ENCODE data around the gene RASGRP1. TPM values are rescaled to one million over a fixed set of nuclear protein-coding genes. Genes with fewer than 3 reads are reported as not detected.

The RASGRP1 gene
- total RNA-seq, 2 donors from 2014 or later, result 7.0 to 8.8 TPM

DNA sequence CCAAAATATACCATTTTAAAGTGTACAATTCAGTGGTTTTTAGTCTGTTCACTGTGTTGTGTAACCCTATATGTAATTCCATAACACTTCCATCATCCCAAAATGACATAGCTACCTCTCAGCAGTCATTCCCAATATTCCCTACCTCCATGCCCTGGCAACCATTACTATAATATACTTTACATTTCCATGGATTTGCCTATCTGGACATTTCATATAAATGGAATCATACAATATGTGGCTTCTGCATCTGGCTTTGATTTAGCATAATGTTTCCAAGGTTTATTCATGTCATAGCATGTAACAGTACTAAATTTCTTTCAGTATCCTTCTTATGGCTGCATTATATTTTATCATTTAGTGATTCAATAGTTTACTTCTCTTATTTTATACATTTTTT is 85.3 kb downstream of the RASGRP1 start:
- H3K4me1 Mint-ChIP-seq, result no peaks in the 10 kb centered on the region
- H3K27ac Mint-ChIP-seq, result no peak overlapping the region
- peaks cover 41% of the 10 kb centered on the region for H3K36me3 Mint-ChIP-seq (ENCODE audit: low read depth)
- Histone ChIP-seq H3K27me3 (ENCODE audit: control insufficient read depth, insufficient read depth, low read length, poor library complexity, severe bottlenecking) (no peaks in the 10 kb centered on the region), H3K36me3 (ENCODE audit: control insufficient read depth, insufficient read depth, low read length) (peaks cover 64% of the 10 kb centered on the region), H3K9ac (ENCODE audit: extremely low read depth, low read length, poor library complexity, severe bottlenecking) (no peak overlapping the region), H3K4me3 (ENCODE audit: low read length) (no peak overlapping the region), H3K27ac (ENCODE audit: low read depth, low read length) (no peak overlapping the region), H3K4me1 (ENCODE audit: control insufficient read depth, insufficient read depth, low read length) (no peaks in the 10 kb centered on the region), H3K9me3 (ENCODE audit: control insufficient read depth, low read length) (no peaks in the 10 kb centered on the region)
- H3K9me3 Mint-ChIP-seq, result no peaks in the 10 kb centered on the region
- DNase-seq, result no peak
- TF ChIP-seq, protein P1, sequence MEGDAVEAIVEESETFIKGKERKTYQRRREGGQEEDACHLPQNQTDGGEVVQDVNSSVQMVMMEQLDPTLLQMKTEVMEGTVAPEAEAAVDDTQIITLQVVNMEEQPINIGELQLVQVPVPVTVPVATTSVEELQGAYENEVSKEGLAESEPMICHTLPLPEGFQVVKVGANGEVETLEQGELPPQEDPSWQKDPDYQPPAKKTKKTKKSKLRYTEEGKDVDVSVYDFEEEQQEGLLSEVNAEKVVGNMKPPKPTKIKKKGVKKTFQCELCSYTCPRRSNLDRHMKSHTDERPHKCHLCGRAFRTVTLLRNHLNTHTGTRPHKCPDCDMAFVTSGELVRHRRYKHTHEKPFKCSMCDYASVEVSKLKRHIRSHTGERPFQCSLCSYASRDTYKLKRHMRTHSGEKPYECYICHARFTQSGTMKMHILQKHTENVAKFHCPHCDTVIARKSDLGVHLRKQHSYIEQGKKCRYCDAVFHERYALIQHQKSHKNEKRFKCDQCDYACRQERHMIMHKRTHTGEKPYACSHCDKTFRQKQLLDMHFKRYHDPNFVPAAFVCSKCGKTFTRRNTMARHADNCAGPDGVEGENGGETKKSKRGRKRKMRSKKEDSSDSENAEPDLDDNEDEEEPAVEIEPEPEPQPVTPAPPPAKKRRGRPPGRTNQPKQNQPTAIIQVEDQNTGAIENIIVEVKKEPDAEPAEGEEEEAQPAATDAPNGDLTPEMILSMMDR (conservative IDR thresholded peaks at IDR 0.05), result no peak
- no peaks in the 10 kb centered on the region for H3K27me3 Mint-ChIP-seq (ENCODE audit: insufficient read depth)
- no peak overlapping the region for H3K4me3 Mint-ChIP-seq

DNA sequence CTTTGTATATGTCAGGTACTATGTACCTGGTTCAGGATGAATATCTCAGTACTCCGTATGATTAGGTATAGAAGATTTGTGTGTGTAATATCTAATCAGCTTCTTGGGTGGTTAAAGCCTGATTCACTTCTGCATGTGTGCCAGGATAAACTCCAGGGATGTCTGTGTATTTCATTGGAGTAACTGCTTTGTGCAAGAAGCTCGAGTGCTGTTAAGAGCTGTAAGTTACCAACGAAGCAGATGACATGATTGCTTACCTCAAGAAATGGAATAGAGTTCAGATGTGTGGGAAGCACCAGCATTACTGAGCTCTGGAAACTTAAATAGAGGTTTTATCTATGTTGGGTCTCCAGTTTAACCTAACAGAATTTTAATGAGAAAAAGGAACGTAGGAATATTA is 87.0 kb downstream of the RASGRP1 start:
- TF ChIP-seq, protein P1 (conservative IDR thresholded peaks at IDR 0.05), result no peak
- H3K4me3 ChIP-seq (ENCODE audit: low read length), result no peak overlapping the region
- WGBS, 2 experiments (ENCODE audit: insufficient coverage in 1 of 2, insufficient read length in 1 of 2), result 90 to 97% methylated on average over 4 of the region's 4 CpGs

DNA sequence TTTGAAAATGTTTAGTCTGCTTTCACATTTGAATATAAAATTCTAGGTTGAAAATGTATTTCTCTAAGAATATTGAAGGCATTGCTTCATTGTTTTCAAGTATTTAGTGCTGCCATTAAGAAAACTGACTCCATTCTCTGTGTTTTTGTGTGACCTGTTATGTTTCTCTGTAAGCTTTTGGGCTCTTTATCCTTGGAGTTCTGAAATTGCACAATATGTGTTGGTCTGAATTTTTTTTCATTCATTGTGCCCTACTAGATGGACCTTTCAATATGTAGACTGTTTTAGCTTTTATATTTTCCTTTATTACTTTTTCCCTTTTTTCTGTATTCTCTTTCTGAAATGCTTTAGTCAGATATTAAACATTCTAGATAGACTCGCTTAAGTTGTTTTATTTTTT is 88.5 kb downstream of the RASGRP1 start:
- 100% methylated on average over 1 of the region's 1 CpG; no CpG with 5 or more reads in 1 of the 2 experiments for WGBS, 2 experiments (ENCODE audit: insufficient coverage in 1 of 2, insufficient read length in 1 of 2)
- Mint-ChIP-seq H3K4me3 (no peak overlapping the region), H3K4me1 (no peaks in the 10 kb centered on the region)

More for the DNA sequence above, 87.0 kb downstream of the RASGRP1 start:
- Mint-ChIP-seq H3K4me1 (no peaks in the 10 kb centered on the region), H3K36me3 (ENCODE audit: low read depth) (peaks cover 43% of the 10 kb centered on the region), H3K27me3 (ENCODE audit: insufficient read depth) (no peaks in the 10 kb centered on the region), H3K4me3 (no peak overlapping the region), H3K9me3 (no peaks in the 10 kb centered on the region), H3K27ac (no peak overlapping the region)
- no peak for DNase-seq
- Histone ChIP-seq H3K9ac (ENCODE audit: extremely low read depth, low read length, poor library complexity, severe bottlenecking) (no peak overlapping the region), H3K4me1 (ENCODE audit: control insufficient read depth, insufficient read depth, low read length) (no peaks in the 10 kb centered on the region), H3K27ac (ENCODE audit: low read depth, low read length) (no peak overlapping the region), H3K27me3 (ENCODE audit: control insufficient read depth, insufficient read depth, low read length, poor library complexity, severe bottlenecking) (no peaks in the 10 kb centered on the region), H3K9me3 (ENCODE audit: control insufficient read depth, low read length) (no peaks in the 10 kb centered on the region), H3K36me3 (ENCODE audit: control insufficient read depth, insufficient read depth, low read length) (peaks cover 64% of the 10 kb centered on the region)

More for the DNA sequence above, 88.5 kb downstream of the RASGRP1 start:
- Mint-ChIP-seq H3K27me3 (ENCODE audit: insufficient read depth) (no peaks in the 10 kb centered on the region), H3K9me3 (no peaks in the 10 kb centered on the region), H3K36me3 (ENCODE audit: low read depth) (peaks cover 33% of the 10 kb centered on the region), H3K27ac (no peak overlapping the region)
- Histone ChIP-seq H3K36me3 (ENCODE audit: control insufficient read depth, insufficient read depth, low read length) (peaks cover 61% of the 10 kb centered on the region), H3K9me3 (ENCODE audit: control insufficient read depth, low read length) (no peaks in the 10 kb centered on the region), H3K27me3 (ENCODE audit: control insufficient read depth, insufficient read depth, low read length, poor library complexity, severe bottlenecking) (no peaks in the 10 kb centered on the region), H3K9ac (ENCODE audit: extremely low read depth, low read length, poor library complexity, severe bottlenecking) (no peak overlapping the region), H3K4me3 (ENCODE audit: low read length) (no peak overlapping the region), H3K4me1 (ENCODE audit: control insufficient read depth, insufficient read depth, low read length) (no peaks in the 10 kb centered on the region), H3K27ac (ENCODE audit: low read depth, low read length) (no peak overlapping the region)
- DNase-seq, result no peak
- TF ChIP-seq, protein P1 (conservative IDR thresholded peaks at IDR 0.05), result no peak
